K562 (cell line): ENCODE results near the gene CPNE1. TPM values are rescaled to one million over a fixed set of nuclear protein-coding genes. Genes with fewer than 3 reads are reported as not detected.

Experiments used
- CEBPG ChIP-seq, 3 experiments: fragments of 200-800 bp in 1 of 3; sonication (Bioruptor generic) in 1 of 3; sonication (generic) in 1 of 3; formaldehyde crosslinking in 1 of 3; IDR thresholded peaks in 2 of 3; conservative IDR thresholded peaks in 1 of 3; 2 replicates each; pipeline versions ENCODE4 v1.6.1 to v1.8.0; 2016 to 2022; ENCODE audit warnings: missing compliant biosample characterization in 2 of 3, missing genetic modification characterization in 2 of 3, mild to moderate bottlenecking in 1 of 3, missing genetic modification reagents in 1 of 3
- HDAC6 ChIP-seq: IDR thresholded peaks from 2 replicates; pipeline ENCODE4 v1.6.1; 2012; ENCODE audit warnings: low read depth, mild to moderate bottlenecking, control low read depth, inconsistent platforms, low read length, moderate library complexity
- HMBOX1 ChIP-seq: sonication (generic); IDR thresholded peaks from 2 replicates; pipeline ENCODE4 v1.6.1; 2016
- KDM1A ChIP-seq, 2 experiments: fragments of 450-650 bp; IDR thresholded peaks; 2 replicates each; pipeline ENCODE4 v1.6.1; 2016; ENCODE audit warnings: mild to moderate bottlenecking in 2 of 2
- MYC ChIP-seq, 2 experiments: fragments of 250-450 bp in 1 of 2; sonication (Bioruptor Pico) in 1 of 2; IDR thresholded peaks; 2 replicates each; pipeline versions ENCODE4 v1.5.1 to v1.6.1; 2012 to 2021; ENCODE audit warnings: low read depth in 2 of 2, borderline replicate concordance in 1 of 2, improper control_type of control experiment in 1 of 2, low read length in 1 of 2, mild to moderate bottlenecking in 1 of 2, moderate library complexity in 1 of 2
- NCOA4 ChIP-seq: fragments of 450-650 bp; IDR thresholded peaks from 2 replicates; pipeline ENCODE4 v1.6.1; 2018; ENCODE audit warnings: mild to moderate bottlenecking; ENCODE audit not compliant: partially characterized antibody
- NFXL1 ChIP-seq: fragments of 450-650 bp; formaldehyde crosslinking; IDR thresholded peaks from 2 replicates; pipeline ENCODE4 v1.4.0; 2021; ENCODE audit warnings: mild to moderate bottlenecking
- POLR2B ChIP-seq: fragments of 450-650 bp; IDR thresholded peaks from 2 replicates; pipeline ENCODE4 v1.6.1; 2018; ENCODE audit warnings: low read depth; ENCODE audit not compliant: partially characterized antibody
- POU5F1 ChIP-seq: fragments of 150-350 bp; IDR thresholded peaks from 2 replicates; pipeline ENCODE4 v1.6.1; 2014; ENCODE audit warnings: borderline replicate concordance, low read length, low read depth, mild to moderate bottlenecking; ENCODE audit not compliant: partially characterized antibody
- RBM22 ChIP-seq: fragments of 200-400 bp; formaldehyde crosslinking; IDR thresholded peaks from 2 replicates; pipeline ENCODE4 v1.6.1; 2018; ENCODE audit warnings: low read length, low read depth; ENCODE audit not compliant: poor library complexity, severe bottlenecking
- SP2 ChIP-seq: IDR thresholded peaks from 2 replicates; pipeline ENCODE4 v1.6.1; 2011; ENCODE audit warnings: mild to moderate bottlenecking, low read depth, low read length, moderate library complexity; ENCODE audit not compliant: poor library complexity, severe bottlenecking; ENCODE audit errors: extremely low read depth
- ZNF398 ChIP-seq: fragments of 250-450 bp; sonication (Bioruptor Pico); IDR thresholded peaks from 2 replicates; pipeline ENCODE4 v1.8.0; 2021; ENCODE audit warnings: moderate library complexity, mild to moderate bottlenecking, inconsistent platforms
- ZNF431 ChIP-seq: sonication (generic); formaldehyde crosslinking; IDR thresholded peaks from 2 replicates; pipeline ENCODE4 v1.8.0; 2022; ENCODE audit warnings: mild to moderate bottlenecking, missing genetic modification reagents
- ZNF696 ChIP-seq: fragments of 250-450 bp; sonication (Bioruptor Pico); conservative IDR thresholded peaks from 2 replicates; pipeline ENCODE4 v1.4.0; 2020; ENCODE audit warnings: mild to moderate bottlenecking, moderate library complexity
- ZNF707 ChIP-seq: fragments of 250-450 bp; sonication (Bioruptor Pico); conservative IDR thresholded peaks from 2 replicates; pipeline ENCODE4 v1.8.0; 2022; ENCODE audit warnings: inconsistent platforms, mild to moderate bottlenecking, moderate library complexity
- ZNF76 ChIP-seq: fragments of 250-450 bp; sonication (Bioruptor Pico); IDR thresholded peaks from 2 replicates; pipeline ENCODE4 v1.4.0; 2020; ENCODE audit warnings: mild to moderate bottlenecking, moderate library complexity, borderline replicate concordance
- polyA plus RNA-seq, 8 experiments: library from polyadenylated mRNA; depleted of rRNA in 4 of 8; stranded (reverse) in 5 of 8; unstranded in 3 of 8; fragments of >200 nt; fragmentation: Nextera tagmentation in 2 of 8; fragmentation: Illumina TruSeq in 1 of 8; extraction: Ambion mirVana in 2 of 8; extraction: Trizol in 1 of 8; gene quantifications; 2 replicates each; pipeline versions ENCODE4 v1.2.1 to v1.2.3, GENCODE V29; 2011 to 2014; ENCODE audit warnings: inconsistent platforms in 1 of 8, missing spikeins in 1 of 8
- total RNA-seq, 7 experiments: library from RNA; depleted of rRNA in 6 of 7; stranded (reverse); fragments of >200 nt in 6 of 7; fragmentation: Illumina TruSeq in 2 of 7; extraction: Trizol in 2 of 7; gene quantifications; 2 replicates each; pipeline versions ENCODE4 v1.2.1 to v1.2.3, GENCODE V29; 2011 to 2021; ENCODE audit warnings: low replicate concordance in 1 of 7
- TF ChIP-seq, protein P1 (sequence below): fragments of 450-650 bp; formaldehyde crosslinking; IDR thresholded peaks from 2 replicates; pipeline ENCODE4 v1.4.0; 2020; ENCODE audit warnings: mild to moderate bottlenecking, moderate library complexity

Gene CPNE1
- total and polyA plus RNA-seq, 9 of the 15 experiments (the other 6 are each of a cell fraction or from before 2014, with no cell fraction given): 42.1 to 102 (median 56.0) TPM

DNA sequence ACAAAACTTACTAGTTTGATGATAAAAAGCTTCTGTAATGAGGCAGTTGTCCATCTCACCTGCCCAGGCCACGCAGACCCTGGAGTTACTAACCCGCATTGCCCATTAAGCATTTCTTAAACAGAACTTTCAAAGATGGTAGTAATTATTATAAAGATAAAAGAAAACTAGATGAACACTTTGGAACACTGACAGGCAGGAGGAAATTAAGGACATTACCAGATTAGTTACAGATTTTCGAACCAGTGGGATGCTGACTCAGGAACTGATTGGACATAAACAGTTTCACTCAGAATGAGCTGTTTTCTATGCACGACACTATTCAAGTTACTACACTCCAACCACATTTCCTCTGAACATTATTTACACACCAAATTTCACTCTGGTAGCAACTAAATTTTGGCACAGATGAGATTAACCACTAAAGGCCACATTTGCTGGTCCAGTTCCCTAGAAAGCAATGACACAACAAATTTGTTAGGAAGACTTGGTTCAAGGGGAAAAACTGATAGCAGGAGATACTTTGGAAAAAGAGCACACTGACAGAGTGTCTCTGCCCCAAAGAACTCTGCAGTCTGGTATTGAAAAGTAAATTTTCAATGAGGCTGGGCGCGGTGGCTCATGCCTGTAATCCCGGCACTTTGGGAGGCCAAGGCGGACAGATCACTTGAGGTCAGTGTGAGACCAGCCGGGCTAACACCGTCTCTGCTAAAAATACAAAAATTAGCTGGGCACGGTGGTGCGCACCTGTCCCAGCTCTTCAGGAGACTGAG, 37.5 kb upstream of the CPNE1 start (continued):
- TF ChIP-seq ZNF76 (CRISPR knock-in tag): no peak
- TF ChIP-seq ZNF696: no peak
- TF ChIP-seq MYC (IDR thresholded peaks at IDR 0.05; ENCODE audit: low read depth, low read length): no peak
- TF ChIP-seq MYC (CRISPR knock-in tag; IDR thresholded peaks at IDR 0.05; ENCODE audit: borderline replicate concordance, low read depth): no peak
- no peak for TF ChIP-seq ZNF398 (CRISPR knock-in tag)
- no peak for TF ChIP-seq POU5F1
- TF ChIP-seq HDAC6: no peak
- TF ChIP-seq NCOA4: no peak
- no peak for TF ChIP-seq KDM1A (IDR thresholded peaks at IDR 0.05)
- TF ChIP-seq ZNF431 (CRISPR knock-in tag): no peak
- peak; percentile 69 for TF ChIP-seq RBM22
- TF ChIP-seq HMBOX1: peak; percentile 44; the same call in 1 of the 2 replicates
- TF ChIP-seq, protein P1, sequence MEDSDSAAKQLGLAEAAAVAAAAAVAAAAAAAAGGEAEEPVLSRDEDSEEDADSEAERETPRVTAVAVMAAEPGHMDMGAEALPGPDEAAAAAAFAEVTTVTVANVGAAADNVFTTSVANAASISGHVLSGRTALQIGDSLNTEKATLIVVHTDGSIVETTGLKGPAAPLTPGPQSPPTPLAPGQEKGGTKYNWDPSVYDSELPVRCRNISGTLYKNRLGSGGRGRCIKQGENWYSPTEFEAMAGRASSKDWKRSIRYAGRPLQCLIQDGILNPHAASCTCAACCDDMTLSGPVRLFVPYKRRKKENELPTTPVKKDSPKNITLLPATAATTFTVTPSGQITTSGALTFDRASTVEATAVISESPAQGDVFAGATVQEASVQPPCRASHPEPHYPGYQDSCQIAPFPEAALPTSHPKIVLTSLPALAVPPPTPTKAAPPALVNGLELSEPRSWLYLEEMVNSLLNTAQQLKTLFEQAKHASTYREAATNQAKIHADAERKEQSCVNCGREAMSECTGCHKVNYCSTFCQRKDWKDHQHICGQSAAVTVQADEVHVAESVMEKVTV: no peak
- TF ChIP-seq POLR2B: peak; percentile 67
- no peak for TF ChIP-seq NFXL1 (CRISPR knock-in tag)
- TF ChIP-seq CEBPG (CRISPR knock-in tag; IDR thresholded peaks at IDR 0.05): no peak
- TF ChIP-seq CEBPG (tag; conservative IDR thresholded peaks at IDR 0.05 in 1 of 2, IDR thresholded peaks at IDR 0.05 in 1 of 2): no peak
- no peak for TF ChIP-seq ZNF707 (CRISPR knock-in tag)
- TF ChIP-seq SP2: no peak
